ENCODE results near the gene SIRPG.
A peak's percentile ranks its signal among the peaks of the same experiment; 100 is the strongest.
"Not testable (repeated sequence)": the region's sequence is repeated elsewhere in the genome, so short reads cannot be mapped to it uniquely, and the experiment has no call there.

SIRPG gene

GRCh38 chr20:1657556-1658334 is at the start of gene SIRPG:
Gene SIRPG, minus strand, starts transcription at chr20:1657779. Its CDS starts 65 bp downstream, at chr20:1657714.
- peak within 1 kb of the TSS in 11 of 21 experiments; percentile 3 to 89 (median 65) for H3K27ac ChIP-seq
- peak within 1 kb of the TSS in 2 of 7 experiments; percentile 6 to 21 for H3K4me3 ChIP-seq

DNA sequence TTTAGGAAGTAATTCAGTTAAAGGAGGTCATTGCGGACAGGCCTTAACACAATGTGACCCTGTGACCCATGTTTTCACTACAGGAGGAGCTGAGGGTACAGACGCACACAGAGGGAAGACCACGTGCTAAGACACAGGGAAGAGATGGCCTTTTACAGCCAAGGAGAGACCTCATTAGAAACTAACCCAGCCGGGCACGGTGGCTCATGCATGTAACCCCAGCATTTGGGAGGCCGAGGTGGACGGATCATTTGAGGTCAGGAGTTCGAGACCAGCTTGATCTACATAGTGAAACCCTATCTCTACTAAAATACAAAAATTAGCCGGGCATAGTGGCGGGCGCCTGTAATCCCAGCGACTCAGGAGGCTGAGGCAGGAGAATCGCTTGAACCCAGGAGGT is 49.3 kb upstream of the SIRPG start:
- not testable (repeated sequence) for H3K4me3 ChIP-seq, H3K27ac ChIP-seq

- Histone ChIP-seq H3K27ac (no peak overlapping the region), H3K4me3 (no peak overlapping the region)
These were observed 48.5 kb upstream of the SIRPG start for GRCh38 chr20:1706079-1706478.

DNA sequence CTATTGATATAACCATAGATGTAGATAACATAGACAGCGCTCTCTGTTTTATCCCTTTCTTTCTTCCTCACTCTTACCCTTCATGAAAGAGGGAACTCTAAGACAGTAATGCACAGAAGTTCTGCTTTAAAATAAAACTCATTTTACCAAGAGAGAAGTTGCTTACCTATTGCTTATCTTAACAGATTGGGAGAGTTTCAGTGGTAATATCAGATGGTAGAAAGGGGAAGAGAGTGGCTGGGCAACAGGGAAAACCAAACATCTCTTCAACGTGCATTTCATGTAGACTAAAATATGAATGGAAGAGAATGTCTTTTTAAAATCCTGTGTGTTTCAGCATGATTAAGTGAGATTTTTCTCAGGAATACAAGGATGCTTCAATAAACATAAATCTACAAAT is 45.3 kb upstream of the SIRPG start:
- no peak overlapping the region for H3K27ac ChIP-seq
- H3K4me3 ChIP-seq = no peak overlapping the region

- Histone ChIP-seq H3K4me3 (no peak overlapping the region), H3K27ac (no peak overlapping the region)
These were observed 44.7 kb upstream of the SIRPG start for GRCh38 chr20:1702328-1702727.

GRCh38 chr20:1700990-1701389 is 43.4 kb upstream of the SIRPG start:
- H3K27ac ChIP-seq = no peak overlapping the region
- H3K4me3 ChIP-seq = no peak overlapping the region

GRCh38 chr20:1697592-1697991 is 40.0 kb upstream of the SIRPG start:
- Histone ChIP-seq H3K27ac (no peak overlapping the region), H3K4me3 (no peak overlapping the region)

DNA sequence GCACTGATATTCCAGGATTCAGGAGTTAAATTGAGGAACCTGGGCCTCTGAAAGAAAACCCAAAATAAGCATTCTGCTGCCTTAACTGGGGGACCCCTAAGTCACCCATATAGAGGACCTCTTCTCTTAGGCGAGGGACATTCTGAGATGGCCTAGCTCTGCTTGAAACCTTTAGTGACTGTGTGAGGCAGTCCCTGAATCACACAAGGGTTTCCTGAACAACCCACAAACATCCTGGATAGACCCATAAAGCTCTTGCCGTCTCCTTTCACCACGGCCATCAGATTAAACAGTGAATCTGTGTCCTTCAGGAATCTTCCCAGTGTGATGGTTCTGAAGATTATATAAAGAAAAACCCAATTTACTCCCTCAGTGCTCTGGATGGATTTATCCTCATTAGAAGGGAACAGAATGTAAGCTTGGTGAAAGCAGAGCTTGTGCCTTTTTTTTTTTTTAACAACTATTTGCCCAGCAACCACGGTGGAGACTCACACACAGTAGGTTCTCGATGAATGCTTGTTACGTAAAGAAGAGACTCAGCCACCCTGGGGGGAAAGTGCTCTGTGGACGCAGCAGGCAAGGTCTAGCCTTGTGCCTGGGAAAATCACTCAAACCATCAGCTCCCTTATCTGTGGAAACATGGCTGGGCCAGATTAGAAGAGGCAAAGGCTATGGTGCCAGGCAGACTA is 39.1 kb upstream of the SIRPG start:
- Histone ChIP-seq H3K4me3 (no peak overlapping the region), H3K27ac (no peak overlapping the region)

DNA sequence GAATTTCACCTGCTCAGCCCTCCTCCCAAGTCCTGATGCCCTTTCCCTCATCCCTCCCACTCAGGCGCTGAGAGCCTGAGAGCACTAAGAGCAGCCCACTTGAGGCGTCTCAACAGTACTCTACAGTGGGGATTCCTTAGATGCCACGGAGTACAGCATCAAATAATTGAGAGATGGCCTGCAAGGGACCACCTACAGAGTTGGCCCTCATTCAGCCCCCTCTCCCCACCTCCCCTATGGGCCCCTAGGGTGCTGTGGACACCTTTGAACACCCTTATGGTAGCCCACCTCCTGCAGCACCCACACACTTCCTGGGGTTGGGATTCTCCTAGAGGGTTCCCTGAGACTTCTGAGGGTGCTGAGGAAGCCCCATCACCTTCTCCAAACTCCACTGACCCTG is 37.1 kb upstream of the SIRPG start:
- no peak overlapping the region for H3K4me3 ChIP-seq
- H3K27ac ChIP-seq = no peak overlapping the region

- Histone ChIP-seq H3K4me3 (no peak overlapping the region), H3K27ac (no peak overlapping the region)
These were observed 35.8 kb upstream of the SIRPG start for GRCh38 chr20:1693427-1693826.

DNA sequence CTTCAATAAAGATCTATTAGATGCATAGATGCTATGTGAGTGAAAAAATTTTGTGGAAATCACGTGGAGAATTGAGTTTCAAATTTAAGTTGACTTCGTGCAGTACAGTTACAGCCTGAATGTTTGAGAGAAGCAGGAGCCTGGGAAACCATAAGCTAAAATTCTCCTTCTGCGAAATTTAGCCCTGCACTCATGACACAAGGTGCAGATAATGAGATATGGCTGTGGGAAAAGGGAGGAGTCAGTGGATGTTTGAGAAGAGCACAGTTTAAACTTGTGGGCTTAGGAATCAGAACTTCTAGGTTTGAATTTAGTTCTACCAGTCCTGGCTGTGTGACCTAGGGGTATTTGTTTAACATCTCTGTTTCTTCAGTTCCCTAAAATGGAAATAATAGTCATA is 32.1 kb upstream of the SIRPG start:
- Histone ChIP-seq H3K4me3 (no peak overlapping the region), H3K27ac (no peak overlapping the region)

- H3K27ac ChIP-seq = no peak overlapping the region
- no peak overlapping the region for H3K4me3 ChIP-seq
These were observed 31.4 kb upstream of the SIRPG start for GRCh38 chr20:1688886-1689538.

DNA sequence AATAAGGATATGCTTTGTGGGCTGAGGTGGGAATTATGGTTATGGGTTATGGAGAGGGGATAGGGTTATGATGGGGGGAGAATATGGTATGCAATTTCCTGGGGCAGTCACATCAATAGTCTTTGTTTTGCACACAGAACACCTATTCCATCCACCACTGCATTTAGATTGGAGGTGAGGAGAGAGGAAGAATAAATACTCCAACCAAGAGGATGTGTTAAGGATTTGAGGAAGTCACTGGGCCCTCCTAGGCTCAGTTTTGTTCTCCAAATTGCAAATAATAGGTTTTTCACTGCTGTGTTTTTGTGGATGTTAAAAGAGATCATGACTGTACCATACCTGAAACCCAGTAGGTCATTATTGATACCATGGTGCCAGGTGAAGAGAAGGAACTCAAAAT is 29.5 kb upstream of the SIRPG start:
- Histone ChIP-seq H3K27ac (peak overlapping the region in 1 of 21 experiments; percentile 78), H3K4me3 (no peak overlapping the region)

DNA sequence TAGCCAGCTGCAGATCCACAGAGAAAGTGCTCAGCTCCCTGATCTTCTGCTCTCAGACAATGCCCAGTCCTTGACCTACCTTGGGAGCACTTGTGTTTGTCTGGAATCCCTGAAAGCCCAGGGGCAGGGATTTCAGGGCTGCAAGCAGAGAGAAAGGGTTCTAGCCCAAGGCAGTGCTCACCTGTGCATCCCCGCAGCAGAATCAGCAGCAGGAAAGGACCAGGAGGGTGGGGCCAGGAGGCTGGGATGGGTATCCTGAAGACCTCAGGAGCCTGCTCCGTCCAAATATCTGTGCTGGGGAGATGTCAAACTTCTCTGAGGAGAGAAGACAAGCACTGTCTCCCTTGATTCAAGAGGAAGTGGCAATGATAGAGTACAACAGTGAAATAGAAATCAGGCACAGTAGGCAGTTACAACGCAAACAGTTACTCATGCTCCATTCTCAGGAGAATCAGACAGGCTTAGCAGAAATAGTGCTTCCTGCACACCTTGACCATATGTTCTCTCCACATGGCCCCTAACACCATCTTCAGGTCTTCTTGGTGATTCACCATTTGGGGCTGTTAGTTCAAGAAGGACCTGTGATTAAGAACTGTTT is 28.7 kb upstream of the SIRPG start:
- H3K27ac ChIP-seq = peak overlapping the region in 9 of 21 experiments; percentile 14 to 78 (median 44)
- peak overlapping the region in 1 of 7 experiments; percentile 6 for H3K4me3 ChIP-seq

- peak overlapping the region in 9 of 21 experiments; percentile 14 to 78 (median 31) for H3K27ac ChIP-seq
- H3K4me3 ChIP-seq = peak overlapping the region in 1 of 7 experiments; percentile 6
These were observed 27.9 kb upstream of the SIRPG start for GRCh38 chr20:1685304-1686052.

DNA sequence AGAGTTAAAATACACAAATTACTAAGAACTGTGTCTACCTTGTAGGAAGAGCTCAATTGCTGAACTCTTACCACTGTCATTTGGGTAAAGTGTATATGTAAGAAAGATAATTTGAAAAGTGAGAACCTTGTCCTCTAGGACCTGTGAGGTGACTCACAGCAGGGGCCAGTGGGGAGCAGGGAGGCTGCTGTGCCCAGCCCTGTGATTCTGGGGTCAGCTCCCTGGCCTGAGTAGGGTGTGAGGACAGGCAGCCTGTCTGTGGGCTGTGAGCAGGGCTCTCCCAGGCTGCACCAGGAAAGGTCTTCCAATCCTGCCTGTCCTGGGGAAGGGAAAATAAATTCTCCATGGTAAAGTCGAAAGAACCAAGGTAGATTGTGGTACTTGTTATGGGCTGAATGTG is 27.3 kb upstream of the SIRPG start:
- H3K27ac ChIP-seq = peak overlapping the region in 4 of 21 experiments; percentile 44 to 78 (median 75)
- H3K4me3 ChIP-seq = no peak overlapping the region

- Histone ChIP-seq H3K4me3 (no peak overlapping the region), H3K27ac (peak overlapping the region in 1 of 21 experiments; percentile 88)
These were observed 19.1 kb upstream of the SIRPG start for GRCh38 chr20:1676650-1677049.

DNA sequence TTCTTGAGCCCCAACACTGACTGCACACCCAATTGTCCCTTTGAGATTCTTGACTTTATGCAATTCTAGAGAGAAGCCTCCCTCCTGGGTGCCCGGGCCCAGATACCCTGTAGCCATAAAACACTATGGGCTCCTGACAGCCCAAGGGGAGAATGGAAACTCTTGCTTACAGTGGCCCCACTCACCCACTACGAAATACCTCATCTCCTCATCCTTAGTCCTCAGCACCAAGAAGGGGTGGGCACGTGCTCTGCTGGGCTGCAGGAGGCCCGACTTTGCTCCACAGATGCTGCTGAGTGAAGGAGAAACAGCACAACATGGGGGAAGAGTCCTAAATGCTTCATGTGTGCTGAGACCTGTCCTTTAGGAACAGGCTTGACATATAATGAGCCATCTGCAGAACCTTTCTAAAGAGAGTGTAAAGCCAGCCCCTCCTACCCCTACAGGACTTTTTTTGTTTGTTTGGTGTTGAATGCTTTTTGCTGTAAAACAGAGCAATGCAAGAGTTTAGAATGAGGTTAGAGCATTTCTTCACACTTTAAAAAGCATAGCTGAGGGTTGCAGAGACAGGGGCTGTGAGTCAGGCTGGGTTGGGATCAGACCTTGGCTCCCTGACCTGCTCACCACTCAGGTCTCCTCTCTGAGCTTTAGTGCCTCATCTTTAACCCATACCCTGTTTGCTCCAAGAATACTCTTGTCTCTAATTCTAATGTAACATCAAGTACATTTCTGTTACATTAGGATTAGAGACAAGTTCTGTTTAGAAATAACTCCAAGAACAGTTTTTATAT is 17.6 kb upstream of the SIRPG start:
- H3K27ac ChIP-seq = peak overlapping the region in 10 of 21 experiments; percentile 1 to 88 (median 62)
- no peak overlapping the region for H3K4me3 ChIP-seq

GRCh38 chr20:1674361-1674760 is 16.8 kb upstream of the SIRPG start:
- no peak overlapping the region for H3K4me3 ChIP-seq
- peak overlapping the region in 8 of 21 experiments; percentile 22 to 88 (median 69) for H3K27ac ChIP-seq

Data from skin epidermis (tissue), 12 donors.